Neural progenitor cell (in vitro differentiated cells): ENCODE measurements around the gene CCT6B.

Experiments
- EZH2 ChIP-seq: fragments of 200-600 bp; sonication (generic); IDR thresholded peaks from 2 replicates; pipeline ENCODE4 v1.6.1; 2017; ENCODE audit warnings: antibody characterized with exemption, mild to moderate bottlenecking, moderate library complexity
- EZH2phosphoT487 ChIP-seq: fragments of 200-600 bp; sonication (generic); IDR thresholded peaks from 2 replicates; pipeline ENCODE4 v1.6.1; 2017; ENCODE audit warnings: antibody characterized with exemption
- TF ChIP-seq, protein P1 (sequence below): fragments of 200-600 bp; sonication (generic); IDR thresholded peaks from 2 replicates; pipeline ENCODE4 v1.5.1; 2017; ENCODE audit warnings: antibody characterized with exemption, mild to moderate bottlenecking

DNA sequence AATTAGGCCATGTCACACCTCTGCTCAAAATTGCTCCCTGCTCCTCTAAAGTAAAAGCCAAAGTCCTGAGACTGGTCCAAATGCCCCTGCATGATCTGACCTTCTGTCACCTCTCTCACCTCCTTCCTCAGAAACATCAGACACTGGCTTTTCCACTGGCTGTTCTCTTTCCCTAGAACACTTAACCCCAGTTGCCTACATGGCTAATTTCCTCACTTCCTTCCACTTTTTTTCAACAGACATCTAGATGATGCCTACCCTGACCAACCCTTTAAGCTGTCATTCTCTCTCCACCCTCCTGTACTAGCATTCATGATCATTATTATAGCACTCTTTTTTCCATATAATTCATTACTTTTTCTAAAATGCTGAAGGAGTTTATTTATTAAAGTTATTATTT, 31.0 kb downstream of the CCT6B start:
- TF ChIP-seq, protein P1, sequence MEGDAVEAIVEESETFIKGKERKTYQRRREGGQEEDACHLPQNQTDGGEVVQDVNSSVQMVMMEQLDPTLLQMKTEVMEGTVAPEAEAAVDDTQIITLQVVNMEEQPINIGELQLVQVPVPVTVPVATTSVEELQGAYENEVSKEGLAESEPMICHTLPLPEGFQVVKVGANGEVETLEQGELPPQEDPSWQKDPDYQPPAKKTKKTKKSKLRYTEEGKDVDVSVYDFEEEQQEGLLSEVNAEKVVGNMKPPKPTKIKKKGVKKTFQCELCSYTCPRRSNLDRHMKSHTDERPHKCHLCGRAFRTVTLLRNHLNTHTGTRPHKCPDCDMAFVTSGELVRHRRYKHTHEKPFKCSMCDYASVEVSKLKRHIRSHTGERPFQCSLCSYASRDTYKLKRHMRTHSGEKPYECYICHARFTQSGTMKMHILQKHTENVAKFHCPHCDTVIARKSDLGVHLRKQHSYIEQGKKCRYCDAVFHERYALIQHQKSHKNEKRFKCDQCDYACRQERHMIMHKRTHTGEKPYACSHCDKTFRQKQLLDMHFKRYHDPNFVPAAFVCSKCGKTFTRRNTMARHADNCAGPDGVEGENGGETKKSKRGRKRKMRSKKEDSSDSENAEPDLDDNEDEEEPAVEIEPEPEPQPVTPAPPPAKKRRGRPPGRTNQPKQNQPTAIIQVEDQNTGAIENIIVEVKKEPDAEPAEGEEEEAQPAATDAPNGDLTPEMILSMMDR, result no peak
- no peak for TF ChIP-seq EZH2
- no peak for TF ChIP-seq EZH2phosphoT487
